Transverse colon (tissue), 4 donors: Measurements from ENCODE around the gene RRP1.

Source experiments
- CTCF ChIP-seq, 5 experiments: fragments of 200-600 bp in 3 of 5; fragments of 450-650 bp in 2 of 5; sonication (generic) in 3 of 5; IDR thresholded peaks; 1 replicate in 2 of 5; 2 replicates in 3 of 5; pipeline ENCODE4 v1.5.1; 2016 to 2017; ENCODE audit warnings: antibody characterized with exemption in 5 of 5, inconsistent platforms in 3 of 5, mild to moderate bottlenecking in 2 of 5, moderate library complexity in 1 of 5
- EP300 ChIP-seq: sonication (generic); formaldehyde crosslinking; IDR thresholded peaks from one replicate; pipeline ENCODE4 v1.6.1; 2017; ENCODE audit warnings: antibody characterized with exemption, low read depth
- POLR2A ChIP-seq: fragments of 450-650 bp; IDR thresholded peaks from one replicate; pipeline ENCODE4 v1.6.1; 2016; ENCODE audit warnings: antibody characterized with exemption, mild to moderate bottlenecking, moderate library complexity
- POLR2AphosphoS5 ChIP-seq, 3 donors: sonication (generic); formaldehyde crosslinking; IDR thresholded peaks; one replicate each; pipeline ENCODE4 v1.6.1; 2016; ENCODE audit warnings: antibody characterized with exemption in 3 of 3

- TF ChIP-seq CTCF (IDR thresholded peaks at IDR 0.05) (no peak), POLR2AphosphoS5 (IDR thresholded peaks at IDR 0.05) (no peak), POLR2A (no peak), EP300 (no peak)
Measured at GRCh38 chr21:43806017-43806710, 16.8 kb downstream of the RRP1 start.
